GM12892 (cell line): ENCODE measurements around the gene TIMM44.

Experiments used
- POLR2A ChIP-seq: IDR thresholded peaks from 2 replicates; pipeline ENCODE4 v1.6.1; 2011; ENCODE audit warnings: low read depth, low read length, control low read depth
- POLR2AphosphoS5 ChIP-seq: IDR thresholded peaks from 2 replicates; pipeline ENCODE4 v1.6.1; 2011; ENCODE audit warnings: low read depth, low read length, control low read depth
- TAF1 ChIP-seq: IDR thresholded peaks from 2 replicates; pipeline ENCODE4 v1.6.1; 2011; ENCODE audit warnings: low read depth, mild to moderate bottlenecking, control low read depth, low read length, borderline replicate concordance

DNA sequence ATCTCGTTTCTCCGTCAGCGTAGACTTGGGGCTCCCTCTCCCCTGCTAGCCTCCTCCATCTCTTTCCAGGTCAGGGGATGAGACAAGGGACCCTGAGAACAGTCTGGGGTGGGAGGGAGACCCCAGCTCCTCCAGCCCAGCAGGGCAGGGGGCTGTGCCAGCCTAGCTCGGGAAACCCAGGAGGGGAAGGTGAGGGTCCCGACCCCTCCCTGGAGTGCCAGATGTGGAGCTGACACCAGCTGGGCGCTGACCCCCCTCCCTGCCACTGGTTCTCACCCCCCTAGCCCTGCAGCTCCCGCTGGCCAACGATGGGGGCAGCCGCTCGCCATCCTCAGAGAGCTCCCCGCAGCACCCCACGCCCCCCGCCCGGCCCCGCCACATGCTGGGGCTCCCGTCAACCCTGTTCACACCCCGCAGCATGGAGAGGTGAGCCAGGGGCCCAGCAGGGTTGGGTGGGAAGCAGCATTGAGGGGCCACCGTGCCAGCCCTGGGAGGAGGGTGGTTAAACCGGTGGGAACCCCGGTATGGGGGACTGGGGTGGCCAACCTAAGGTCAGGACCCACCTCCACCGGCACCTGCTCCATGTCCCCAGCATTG, 33.9 kb downstream of the TIMM44 start:
- TF ChIP-seq POLR2A (no peak), TAF1 (no peak), POLR2AphosphoS5 (no peak)
